Occipital lobe (tissue), 2 donors: ENCODE measurements around the gene AGO1. TPM values are rescaled to one million over a fixed set of nuclear protein-coding genes. Genes with fewer than 3 reads are reported as not detected.

Experiments used
- DNase-seq: peaks from one replicate; lab custom pipeline; 2025; lab: John Stamatoyannopoulos, UW
- total RNA-seq: library from RNA; depleted of rRNA; stranded (reverse); fragments of >200 nt; gene quantifications from one replicate; pipeline ENCODE4 v1.2.3, GENCODE V29; 2014

AGO1 gene
- 17.0 TPM for total RNA-seq

GRCh38 chr1:35882945-35883634 lies at the start of gene AGO1:
Gene AGO1 (plus strand): TSS chr1:35883209. CDS start chr1:35883422, 213 bp downstream.
- peak; percentile 88 for DNase-seq

GRCh38 chr1:35833395-35833794 lies 49.6 kb upstream of the AGO1 start:
- DNase-seq: no peak

DNA sequence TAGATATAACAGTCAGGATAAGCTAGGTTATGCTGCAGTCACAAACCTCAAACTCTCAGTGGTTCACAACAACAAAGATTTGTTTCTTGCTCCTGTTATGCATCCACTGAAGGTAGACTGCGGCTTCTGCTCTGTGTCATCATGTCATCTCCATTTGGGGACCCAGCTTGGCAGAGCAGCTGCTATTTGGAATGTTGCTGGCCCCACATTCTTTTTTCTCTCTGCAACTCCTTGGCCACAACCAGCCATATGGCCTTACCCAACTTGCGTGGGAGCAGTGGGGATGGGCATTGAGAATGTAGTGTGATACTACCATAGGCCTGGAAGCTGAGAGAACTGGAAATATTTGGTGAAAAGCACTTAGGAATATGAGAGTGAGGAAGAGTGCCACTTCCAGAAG lies 48.8 kb upstream of the AGO1 start:
- peak; percentile 12 for DNase-seq

GRCh38 chr1:35835398-35835797 lies 47.6 kb upstream of the AGO1 start:
- DNase-seq: no peak

- DNase-seq: no peak
These were observed 46.3 kb upstream of the AGO1 start for GRCh38 chr1:35836734-35837133.

DNA sequence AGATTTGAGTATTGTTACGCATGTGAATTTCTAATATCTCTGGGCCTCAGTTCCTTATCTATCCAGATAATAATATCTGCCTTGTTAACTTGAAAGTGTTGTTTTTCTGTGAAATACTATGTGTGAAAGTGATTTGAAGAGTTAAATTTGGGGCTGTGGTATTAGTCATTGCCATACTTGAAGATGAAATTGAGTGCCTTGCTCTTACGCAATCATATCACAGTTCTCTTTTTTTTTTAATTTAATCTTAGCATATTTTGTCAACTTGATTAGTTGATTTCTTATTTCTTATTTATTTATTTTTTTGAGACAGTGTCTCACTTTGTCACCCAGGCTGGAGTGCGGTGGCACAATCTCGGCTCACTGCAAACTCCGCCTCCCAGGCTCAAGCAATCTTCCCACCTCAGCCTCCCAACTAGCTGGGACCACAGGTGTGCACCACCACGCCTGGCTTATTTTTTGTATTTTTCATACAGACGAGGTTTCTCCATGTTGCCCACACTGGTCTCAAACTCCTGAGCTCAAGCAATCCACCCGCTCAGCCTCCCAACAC lies 44.2 kb upstream of the AGO1 start:
- no peak for DNase-seq

GRCh38 chr1:35844826-35845225 lies 38.2 kb upstream of the AGO1 start:
- DNase-seq: no peak

GRCh38 chr1:35845766-35846165 lies 37.2 kb upstream of the AGO1 start:
- DNase-seq: no peak

- DNase-seq: no peak
These were observed 35.0 kb upstream of the AGO1 start for GRCh38 chr1:35847935-35848565.

- no peak for DNase-seq
These were observed 33.0 kb upstream of the AGO1 start for GRCh38 chr1:35850051-35850450.

DNA sequence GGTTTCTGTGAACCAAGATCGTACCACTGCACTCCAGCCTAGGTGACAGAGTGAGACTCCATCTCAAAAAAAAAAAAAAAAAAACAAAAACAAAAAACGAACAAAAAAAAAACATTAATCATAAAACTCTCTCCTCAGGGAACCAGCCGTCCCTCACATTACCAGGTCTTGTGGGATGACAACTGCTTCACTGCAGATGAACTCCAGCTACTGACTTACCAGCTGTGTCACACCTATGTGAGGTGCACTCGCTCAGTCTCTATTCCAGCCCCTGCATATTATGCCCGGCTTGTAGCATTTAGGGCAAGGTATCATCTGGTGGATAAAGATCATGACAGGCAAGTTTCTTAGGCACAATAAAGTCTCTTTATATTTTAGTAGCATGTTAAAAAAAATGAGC lies 32.3 kb upstream of the AGO1 start:
- DNase-seq: no peak

DNA sequence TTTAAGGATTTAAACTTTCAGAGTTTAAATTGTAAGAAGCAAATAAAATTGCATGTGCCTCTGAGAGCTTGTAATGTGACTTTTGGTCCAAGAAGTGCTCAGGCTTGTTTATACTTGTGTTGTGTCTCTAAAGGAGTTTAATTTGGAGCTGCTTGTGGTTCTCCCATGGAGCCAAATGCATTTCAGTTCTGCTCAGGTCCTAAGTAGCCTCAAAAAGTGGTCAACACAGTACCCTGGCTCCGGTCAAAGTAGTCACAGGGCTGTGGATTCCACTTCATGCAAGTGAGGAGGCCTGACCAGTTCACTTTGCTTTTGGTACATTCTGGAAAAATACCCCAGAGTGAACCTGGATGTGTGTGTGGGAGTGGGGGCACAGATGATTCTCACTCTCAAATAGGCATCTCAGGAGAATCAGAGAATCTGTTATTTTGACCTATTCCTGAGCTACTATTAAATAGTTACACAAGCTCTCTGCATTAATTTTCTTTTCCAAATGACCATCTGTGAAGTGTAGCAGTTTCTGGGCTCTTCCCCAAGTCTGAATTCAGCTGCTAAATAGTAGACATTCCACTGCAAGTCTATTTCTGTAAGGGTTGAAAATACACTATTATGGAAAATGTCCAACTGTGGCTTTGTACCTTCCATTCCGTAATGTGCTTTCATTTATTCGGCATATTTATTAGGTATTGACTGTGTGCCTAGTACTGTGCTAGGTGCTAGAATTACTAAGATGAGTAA lies 31.7 kb upstream of the AGO1 start:
- no peak for DNase-seq

DNA sequence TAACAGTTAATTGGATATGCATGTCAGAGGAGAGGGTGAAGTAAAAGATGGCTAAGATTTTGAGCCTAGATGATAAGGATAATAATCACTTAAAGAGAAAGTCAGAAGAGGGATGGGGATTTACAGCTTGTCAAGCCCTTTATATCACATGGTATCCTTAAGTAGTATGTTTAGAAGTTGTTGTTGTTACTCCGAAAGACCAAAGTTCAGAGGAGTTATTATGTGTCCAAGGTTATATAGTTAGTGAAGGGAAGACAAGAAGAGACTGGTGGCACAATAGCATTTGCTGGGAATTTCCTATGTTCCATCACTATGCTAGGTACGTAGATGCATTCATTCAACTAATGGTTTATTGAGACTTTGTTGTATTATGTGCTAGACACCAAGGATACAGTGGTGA lies 30.8 kb upstream of the AGO1 start:
- no peak for DNase-seq

DNA sequence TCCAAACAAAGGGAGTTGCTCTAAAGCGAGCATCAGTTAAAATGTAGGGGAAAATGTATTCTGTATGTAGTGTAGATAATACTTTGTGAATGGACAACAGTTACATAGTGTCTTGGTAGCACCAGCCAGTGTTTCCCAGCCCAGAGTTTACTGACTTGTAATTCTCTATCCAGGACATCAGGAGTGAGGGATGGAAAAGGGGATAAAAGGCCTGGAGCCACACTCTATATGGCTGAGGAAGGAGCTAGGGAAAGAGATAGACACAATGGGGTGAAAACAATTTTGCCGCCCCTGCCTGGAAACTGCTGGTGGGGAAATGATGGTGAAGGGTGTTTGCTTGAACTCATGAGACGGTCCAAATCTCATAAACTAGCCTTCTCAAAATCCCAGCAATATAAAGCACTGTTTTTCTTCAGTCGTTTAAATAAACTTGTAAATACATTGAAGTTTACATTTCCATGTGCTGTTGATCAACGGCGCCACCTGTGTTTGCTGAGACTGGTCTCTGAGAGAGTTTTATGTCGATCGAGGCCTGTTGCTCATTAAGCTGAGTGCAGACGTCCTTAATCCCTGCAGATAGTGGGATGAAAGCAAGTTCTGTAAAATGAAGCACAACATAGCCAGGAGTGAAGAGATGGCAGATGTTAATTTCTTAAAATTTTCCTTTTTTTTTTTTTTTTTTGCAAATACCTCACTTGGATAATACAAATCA lies 27.9 kb upstream of the AGO1 start:
- DNase-seq: no peak

- DNase-seq: no peak
These were observed 26.0 kb upstream of the AGO1 start for GRCh38 chr1:35856964-35857363.

GRCh38 chr1:35857830-35858229 lies 25.2 kb upstream of the AGO1 start:
- DNase-seq: no peak

DNA sequence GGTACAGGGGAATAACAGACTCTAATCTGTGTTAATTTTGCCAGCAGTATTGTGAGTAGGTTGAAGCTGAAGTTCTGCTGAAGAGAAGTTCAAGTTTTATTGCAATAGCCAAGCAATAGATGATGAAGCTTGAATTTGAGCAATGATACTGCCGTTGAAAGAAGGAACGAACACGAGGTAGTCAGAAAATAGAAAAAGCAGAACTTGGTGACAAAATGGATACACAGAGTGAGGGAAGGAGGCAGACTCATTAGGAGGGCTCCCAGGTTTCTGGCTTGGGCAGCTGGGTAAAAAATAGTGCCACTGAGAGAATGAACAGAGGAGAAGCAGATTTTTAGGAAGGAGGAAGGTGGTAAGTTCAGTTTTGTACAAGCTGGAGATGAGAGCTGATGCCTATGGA lies 22.3 kb upstream of the AGO1 start:
- no peak for DNase-seq

DNA sequence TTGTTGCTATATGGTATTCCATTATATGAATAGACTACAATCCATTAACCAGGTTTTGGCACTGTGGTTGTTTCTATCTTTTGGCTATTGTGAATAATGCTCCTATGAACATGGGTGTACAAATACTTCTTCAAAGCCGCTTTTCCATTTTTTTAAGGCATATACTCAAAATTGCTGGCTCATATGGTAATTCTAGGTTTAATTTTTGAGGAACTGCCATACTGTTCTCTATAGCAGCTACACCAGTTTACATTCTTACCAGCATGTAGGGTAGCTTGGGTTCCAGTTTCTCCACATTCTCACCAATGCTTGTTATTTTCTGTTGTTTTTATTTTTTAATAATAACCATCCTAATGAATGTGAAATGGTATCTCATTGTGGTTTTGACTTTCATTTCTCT lies 19.9 kb upstream of the AGO1 start:
- DNase-seq: no peak

DNA sequence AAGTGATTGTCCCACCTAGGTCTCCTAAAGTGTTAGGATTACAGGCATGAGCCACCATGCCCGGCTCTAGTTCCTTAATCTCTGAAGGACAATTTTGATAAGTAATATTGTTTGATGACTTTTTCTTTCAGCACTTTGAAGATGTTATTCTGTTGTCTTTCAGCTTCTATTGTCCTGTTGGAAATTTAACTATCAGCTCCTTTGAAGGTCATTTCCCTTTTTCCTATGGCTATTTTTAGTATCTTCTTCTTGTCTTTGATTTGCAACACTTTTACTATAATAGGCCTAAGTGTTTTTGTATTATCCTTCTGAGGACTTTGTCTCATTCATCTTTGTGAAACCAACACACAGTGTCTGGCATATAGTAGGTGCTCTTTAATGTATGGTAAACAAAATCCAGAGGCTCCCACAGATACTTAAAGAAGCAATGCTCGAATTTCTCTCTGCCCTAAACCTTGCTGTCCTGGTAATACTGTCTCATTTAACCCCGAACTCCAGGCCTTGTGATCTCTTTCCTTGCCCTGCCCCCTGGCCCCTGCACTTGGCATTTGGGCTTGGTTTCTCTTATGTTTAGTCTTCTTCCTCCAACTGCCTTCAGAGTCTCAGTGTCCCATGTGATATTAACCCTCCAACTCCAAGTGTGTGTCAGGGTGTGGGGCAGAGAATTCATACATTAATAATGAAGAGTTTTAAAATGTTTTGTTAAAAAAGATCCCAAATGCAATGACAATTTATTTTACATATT lies 19.0 kb upstream of the AGO1 start:
- DNase-seq: no peak

DNA sequence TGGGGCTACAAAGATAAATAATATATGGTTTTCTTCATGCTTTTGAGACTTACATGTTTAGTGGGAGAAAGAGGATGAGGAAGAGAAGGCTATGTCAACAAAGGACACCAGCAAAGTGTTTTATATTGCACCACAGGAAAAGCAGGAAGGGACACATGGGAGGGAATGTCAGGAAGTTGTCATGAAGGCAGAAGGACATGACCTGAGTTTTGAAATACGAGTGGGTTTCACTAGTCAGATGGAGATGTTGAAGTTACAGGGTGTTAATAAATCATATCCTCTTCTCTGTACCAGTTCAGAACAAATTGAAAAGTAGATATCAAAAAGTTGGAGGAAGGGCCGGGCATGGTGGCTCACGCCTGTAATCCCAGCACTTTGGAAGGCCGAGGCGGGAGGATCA lies 18.2 kb upstream of the AGO1 start:
- DNase-seq: no peak

- DNase-seq: no peak
These were observed 16.0 kb upstream of the AGO1 start for GRCh38 chr1:35866991-35867390.
